SK-N-SH (cell line): ENCODE results near the gene R3HDM2. TPM values are rescaled to one million over a fixed set of nuclear protein-coding genes. Genes with fewer than 3 reads are reported as not detected.

Experiments
- CTCF ChIA-PET: fragments of 300-600, 350-600 bp; formaldehyde crosslinking; extraction: SDS; loops from one replicate; lab custom pipeline; 2021; lab: Yijun Ruan, JAX
- POLR2A ChIA-PET: fragments of 350-600 bp; sonication (Branson Sonifier 250); formaldehyde crosslinking; extraction: SDS; loops from one replicate; lab custom pipeline; 2020; ENCODE audit warnings: antibody characterized with exemption, inconsistent platforms; lab: Yijun Ruan, JAX
- DNase-seq: peaks from one replicate; pipeline ENCODE4 v3.0.0; 2012
- H2AFZ ChIP-seq: fragments of 200-600 bp; sonication (generic); 2 replicates; pipeline ENCODE4 v1.8.1; 2016; ENCODE audit warnings: antibody characterized with exemption, mild to moderate bottlenecking, low read depth
- H3F3A ChIP-seq: fragments of 200-600 bp; sonication (generic); replicated peaks from 2 replicates; pipeline ENCODE3; 2016; ENCODE audit warnings: antibody characterized with exemption, mild to moderate bottlenecking; ENCODE audit not compliant: insufficient read depth
- H3K27ac ChIP-seq, 2 experiments: fragments of 200-500 bp in 1 of 2; fragments of 200-600 bp in 1 of 2; sonication (Bioruptor generic) in 1 of 2; sonication (generic), shearing (Covaris generic) in 1 of 2; 2 replicates each; pipeline versions ENCODE4 v1.5.1 to v1.6.1; 2014 to 2016; ENCODE audit warnings: low read depth in 2 of 2, inconsistent platforms in 1 of 2, low read length in 1 of 2, mild to moderate bottlenecking in 1 of 2, mixed read lengths in 1 of 2
- H3K27me3 ChIP-seq: fragments of 200-600 bp; sonication (generic), shearing (Covaris generic); 2 replicates; pipeline ENCODE4 v1.6.1; 2016; ENCODE audit warnings: mixed run types; ENCODE audit not compliant: insufficient read depth
- H3K36me3 ChIP-seq, 2 experiments: fragments of 200-500 bp in 1 of 2; fragments of 200-600 bp in 1 of 2; sonication (Bioruptor generic) in 1 of 2; sonication (generic) in 1 of 2; replicated peaks in 1 of 2; 2 replicates each; pipeline versions ENCODE3 to v1.5.1; 2014 to 2016; ENCODE audit warnings: low read length in 1 of 2, mild to moderate bottlenecking in 1 of 2; ENCODE audit not compliant: insufficient read depth in 2 of 2, control insufficient read depth in 1 of 2
- H3K4me1 ChIP-seq, 2 experiments: fragments of 200-500 bp in 1 of 2; fragments of 200-600 bp in 1 of 2; sonication (Bioruptor generic) in 1 of 2; sonication (generic), shearing (Covaris generic) in 1 of 2; 2 replicates each; pipeline versions ENCODE4 v1.5.1 to v1.6.1; 2014 to 2016; ENCODE audit warnings: low read depth in 1 of 2, low read length in 1 of 2, mixed run types in 1 of 2; ENCODE audit not compliant: insufficient read depth in 2 of 2, control insufficient read depth in 1 of 2
- H3K4me2 ChIP-seq: fragments of 200-600 bp; sonication (generic), shearing (Covaris generic); 2 replicates; pipeline ENCODE4 v1.6.1; 2017; ENCODE audit warnings: mixed run types
- H3K4me3 ChIP-seq, 2 experiments: fragments of 200-500 bp in 1 of 2; fragments of 200-600 bp in 1 of 2; sonication (Bioruptor generic) in 1 of 2; sonication (generic), shearing (Covaris generic) in 1 of 2; 2 replicates each; pipeline versions ENCODE4 v1.5.1 to v1.8.1; 2014 to 2016; ENCODE audit warnings: low read depth in 2 of 2, inconsistent platforms in 1 of 2, low read length in 1 of 2, mild to moderate bottlenecking in 1 of 2, mixed read lengths in 1 of 2, moderate library complexity in 1 of 2
- H3K79me2 ChIP-seq: fragments of 200-600 bp; sonication (generic); 2 replicates; pipeline ENCODE4 v1.8.1; 2017; ENCODE audit warnings: mild to moderate bottlenecking; ENCODE audit not compliant: insufficient read depth
- H3K9ac ChIP-seq: fragments of 200-600 bp; sonication (generic); 2 replicates; pipeline ENCODE4 v1.6.1; 2017; ENCODE audit warnings: mixed run types
- H3K9me2 ChIP-seq: fragments of 200-600 bp; sonication (generic); 2 replicates; pipeline ENCODE4 v1.6.1; 2017; ENCODE audit warnings: mixed run types
- H3K9me3 ChIP-seq: fragments of 200-600 bp; sonication (generic); 2 replicates; pipeline ENCODE4 v1.6.1; 2017; ENCODE audit warnings: mixed run types, mild to moderate bottlenecking, moderate library complexity
- H4K20me1 ChIP-seq: fragments of 200-600 bp; sonication (generic); 2 replicates; pipeline ENCODE4 v1.6.1; 2017; ENCODE audit warnings: mild to moderate bottlenecking, mixed run types; ENCODE audit not compliant: insufficient read depth
- CHD2 ChIP-seq: fragments of 150-350 bp; IDR thresholded peaks from 2 replicates; pipeline ENCODE4 v1.6.1; 2018; ENCODE audit warnings: low read length; ENCODE audit not compliant: partially characterized antibody
- EP300 ChIP-seq, 2 experiments: IDR thresholded peaks; 2 replicates each; pipeline versions ENCODE4 v1.4.0 to v1.6.1; 2012; ENCODE audit warnings: borderline replicate concordance in 1 of 2, low read depth in 1 of 2, low read length in 1 of 2
- FOXM1 ChIP-seq: IDR thresholded peaks from 2 replicates; pipeline ENCODE4 v1.4.0; 2012; ENCODE audit warnings: low read depth, mild to moderate bottlenecking
- GABPA ChIP-seq: IDR thresholded peaks from 2 replicates; pipeline ENCODE4 v1.4.0; 2012; ENCODE audit warnings: low read depth, mild to moderate bottlenecking
- GATA2 ChIP-seq: sonication (generic); formaldehyde crosslinking; IDR thresholded peaks from 2 replicates; pipeline ENCODE4 v1.5.0; 2020; ENCODE audit warnings: mild to moderate bottlenecking, missing genetic modification reagents
- MXI1 ChIP-seq: IDR thresholded peaks from 2 replicates; pipeline ENCODE4 v1.6.1; 2012; ENCODE audit warnings: mild to moderate bottlenecking, low read depth, low read length, improper control_type of control experiment
- POLR2AphosphoS5 ChIP-seq: IDR thresholded peaks from 2 replicates; pipeline ENCODE4 v1.6.1; 2012; ENCODE audit warnings: low read depth, low read length
- RAD21 ChIP-seq: IDR thresholded peaks from 2 replicates; pipeline ENCODE4 v1.6.1; 2012; ENCODE audit warnings: mild to moderate bottlenecking, low read length
- RFX5 ChIP-seq: IDR thresholded peaks from 2 replicates; pipeline ENCODE4 v1.6.1; 2012; ENCODE audit warnings: mild to moderate bottlenecking, improper control_type of control experiment, low read length
- SIN3A ChIP-seq: IDR thresholded peaks from 2 replicates; pipeline ENCODE4 v1.6.1; 2012; ENCODE audit warnings: low read depth, mild to moderate bottlenecking, low read length, moderate library complexity, borderline replicate concordance
- SMC3 ChIP-seq: IDR thresholded peaks from 2 replicates; pipeline ENCODE4 v1.6.1; 2012; ENCODE audit warnings: low read depth, low read length, improper control_type of control experiment
- TAF1 ChIP-seq: IDR thresholded peaks from 2 replicates; pipeline ENCODE4 v1.6.1; 2012; ENCODE audit warnings: low read depth, mild to moderate bottlenecking, low read length, moderate library complexity, borderline replicate concordance
- TCF12 ChIP-seq: IDR thresholded peaks from 2 replicates; pipeline ENCODE4 v1.4.0; 2012
- TEAD4 ChIP-seq: IDR thresholded peaks from 2 replicates; pipeline ENCODE4 v1.4.0; 2012; ENCODE audit warnings: mild to moderate bottlenecking, borderline replicate concordance; ENCODE audit not compliant: insufficient read depth
- YY1 ChIP-seq: IDR thresholded peaks from 2 replicates; pipeline ENCODE4 v1.4.0; 2012; ENCODE audit warnings: low read depth, mild to moderate bottlenecking
- WGBS: methylation state at CpG from one replicate; pipeline ENCODE4 v1.1.6; 2017; ENCODE audit warnings: low lambda C conversion rate; 5-methylcytosine and 5-hydroxymethylcytosine counted together
- polyA plus RNA-seq, 3 experiments: library from polyadenylated mRNA; depleted of rRNA; stranded (reverse); fragments of >200 nt; gene quantifications; 2 replicates each; pipeline ENCODE4 v1.2.3, GENCODE V29; 2012
- TF ChIP-seq, protein P1 (sequence below): IDR thresholded peaks from 2 replicates; pipeline ENCODE4 v1.6.1; 2012; ENCODE audit warnings: mild to moderate bottlenecking, low read depth, low read length, moderate library complexity
- TF ChIP-seq, protein P2 (sequence below): IDR thresholded peaks from 2 replicates; pipeline ENCODE4; 2012
- TF ChIP-seq, protein P3 (sequence below): IDR thresholded peaks from 2 replicates; pipeline ENCODE4 v1.4.0; 2012; ENCODE audit warnings: low read depth, borderline replicate concordance
- TF ChIP-seq, protein P4 (sequence below): fragments of 150-350 bp; IDR thresholded peaks from 2 replicates; pipeline ENCODE4 v1.6.1; 2016; ENCODE audit warnings: mild to moderate bottlenecking, low read depth, low read length

R3HDM2 gene
- polyA plus RNA-seq, 1 of the 3 experiments (the other 2 are of a cell fraction): 23.1 TPM

DNA sequence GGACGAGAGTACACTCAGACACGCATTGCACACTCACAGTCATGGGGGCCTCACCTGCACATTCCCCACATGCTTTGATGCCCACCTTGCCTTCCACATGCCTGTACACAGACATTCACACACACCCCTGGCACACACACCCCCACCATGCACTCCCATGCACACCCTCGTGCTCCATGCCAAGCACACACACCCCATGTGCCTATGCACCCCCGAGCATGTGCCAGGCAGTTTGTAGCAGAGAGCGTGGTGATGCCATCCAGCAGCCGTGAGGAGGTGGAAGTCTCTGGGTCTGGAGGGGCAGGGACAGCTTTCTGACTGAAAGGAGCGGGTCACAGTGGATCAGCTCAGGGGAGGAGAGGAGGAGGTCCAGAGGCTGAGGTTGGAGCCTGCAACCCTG lies 224.9 kb downstream of the R3HDM2 start:
- H3K4me2 ChIP-seq: no peak overlapping the region
- H3K9ac ChIP-seq: no peak overlapping the region
- no peak for TF ChIP-seq RFX5
- no peak for TF ChIP-seq TAF1
- TF ChIP-seq, protein P1, sequence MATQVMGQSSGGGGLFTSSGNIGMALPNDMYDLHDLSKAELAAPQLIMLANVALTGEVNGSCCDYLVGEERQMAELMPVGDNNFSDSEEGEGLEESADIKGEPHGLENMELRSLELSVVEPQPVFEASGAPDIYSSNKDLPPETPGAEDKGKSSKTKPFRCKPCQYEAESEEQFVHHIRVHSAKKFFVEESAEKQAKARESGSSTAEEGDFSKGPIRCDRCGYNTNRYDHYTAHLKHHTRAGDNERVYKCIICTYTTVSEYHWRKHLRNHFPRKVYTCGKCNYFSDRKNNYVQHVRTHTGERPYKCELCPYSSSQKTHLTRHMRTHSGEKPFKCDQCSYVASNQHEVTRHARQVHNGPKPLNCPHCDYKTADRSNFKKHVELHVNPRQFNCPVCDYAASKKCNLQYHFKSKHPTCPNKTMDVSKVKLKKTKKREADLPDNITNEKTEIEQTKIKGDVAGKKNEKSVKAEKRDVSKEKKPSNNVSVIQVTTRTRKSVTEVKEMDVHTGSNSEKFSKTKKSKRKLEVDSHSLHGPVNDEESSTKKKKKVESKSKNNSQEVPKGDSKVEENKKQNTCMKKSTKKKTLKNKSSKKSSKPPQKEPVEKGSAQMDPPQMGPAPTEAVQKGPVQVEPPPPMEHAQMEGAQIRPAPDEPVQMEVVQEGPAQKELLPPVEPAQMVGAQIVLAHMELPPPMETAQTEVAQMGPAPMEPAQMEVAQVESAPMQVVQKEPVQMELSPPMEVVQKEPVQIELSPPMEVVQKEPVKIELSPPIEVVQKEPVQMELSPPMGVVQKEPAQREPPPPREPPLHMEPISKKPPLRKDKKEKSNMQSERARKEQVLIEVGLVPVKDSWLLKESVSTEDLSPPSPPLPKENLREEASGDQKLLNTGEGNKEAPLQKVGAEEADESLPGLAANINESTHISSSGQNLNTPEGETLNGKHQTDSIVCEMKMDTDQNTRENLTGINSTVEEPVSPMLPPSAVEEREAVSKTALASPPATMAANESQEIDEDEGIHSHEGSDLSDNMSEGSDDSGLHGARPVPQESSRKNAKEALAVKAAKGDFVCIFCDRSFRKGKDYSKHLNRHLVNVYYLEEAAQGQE: no peak
- no peak for TF ChIP-seq YY1
- TF ChIP-seq SMC3: no peak
- no peak for TF ChIP-seq TEAD4
- TF ChIP-seq, protein P2, sequence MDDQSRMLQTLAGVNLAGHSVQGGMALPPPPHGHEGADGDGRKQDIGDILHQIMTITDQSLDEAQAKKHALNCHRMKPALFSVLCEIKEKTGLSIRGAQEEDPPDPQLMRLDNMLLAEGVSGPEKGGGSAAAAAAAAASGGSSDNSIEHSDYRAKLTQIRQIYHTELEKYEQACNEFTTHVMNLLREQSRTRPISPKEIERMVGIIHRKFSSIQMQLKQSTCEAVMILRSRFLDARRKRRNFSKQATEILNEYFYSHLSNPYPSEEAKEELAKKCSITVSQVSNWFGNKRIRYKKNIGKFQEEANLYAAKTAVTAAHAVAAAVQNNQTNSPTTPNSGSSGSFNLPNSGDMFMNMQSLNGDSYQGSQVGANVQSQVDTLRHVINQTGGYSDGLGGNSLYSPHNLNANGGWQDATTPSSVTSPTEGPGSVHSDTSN: no peak
- no peak for TF ChIP-seq FOXM1
- TF ChIP-seq EP300 (IDR thresholded peaks at IDR 0.05; ENCODE audit: borderline replicate concordance in 1 of 2, low read depth in 1 of 2, low read length in 1 of 2): no peak
- TF ChIP-seq, protein P3, sequence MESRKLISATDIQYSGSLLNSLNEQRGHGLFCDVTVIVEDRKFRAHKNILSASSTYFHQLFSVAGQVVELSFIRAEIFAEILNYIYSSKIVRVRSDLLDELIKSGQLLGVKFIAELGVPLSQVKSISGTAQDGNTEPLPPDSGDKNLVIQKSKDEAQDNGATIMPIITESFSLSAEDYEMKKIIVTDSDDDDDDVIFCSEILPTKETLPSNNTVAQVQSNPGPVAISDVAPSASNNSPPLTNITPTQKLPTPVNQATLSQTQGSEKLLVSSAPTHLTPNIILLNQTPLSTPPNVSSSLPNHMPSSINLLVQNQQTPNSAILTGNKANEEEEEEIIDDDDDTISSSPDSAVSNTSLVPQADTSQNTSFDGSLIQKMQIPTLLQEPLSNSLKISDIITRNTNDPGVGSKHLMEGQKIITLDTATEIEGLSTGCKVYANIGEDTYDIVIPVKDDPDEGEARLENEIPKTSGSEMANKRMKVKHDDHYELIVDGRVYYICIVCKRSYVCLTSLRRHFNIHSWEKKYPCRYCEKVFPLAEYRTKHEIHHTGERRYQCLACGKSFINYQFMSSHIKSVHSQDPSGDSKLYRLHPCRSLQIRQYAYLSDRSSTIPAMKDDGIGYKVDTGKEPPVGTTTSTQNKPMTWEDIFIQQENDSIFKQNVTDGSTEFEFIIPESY: no peak
- TF ChIP-seq, protein P4, sequence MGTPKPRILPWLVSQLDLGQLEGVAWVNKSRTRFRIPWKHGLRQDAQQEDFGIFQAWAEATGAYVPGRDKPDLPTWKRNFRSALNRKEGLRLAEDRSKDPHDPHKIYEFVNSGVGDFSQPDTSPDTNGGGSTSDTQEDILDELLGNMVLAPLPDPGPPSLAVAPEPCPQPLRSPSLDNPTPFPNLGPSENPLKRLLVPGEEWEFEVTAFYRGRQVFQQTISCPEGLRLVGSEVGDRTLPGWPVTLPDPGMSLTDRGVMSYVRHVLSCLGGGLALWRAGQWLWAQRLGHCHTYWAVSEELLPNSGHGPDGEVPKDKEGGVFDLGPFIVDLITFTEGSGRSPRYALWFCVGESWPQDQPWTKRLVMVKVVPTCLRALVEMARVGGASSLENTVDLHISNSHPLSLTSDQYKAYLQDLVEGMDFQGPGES: no peak
- no peak for TF ChIP-seq SIN3A
- no peak for TF ChIP-seq CHD2
- no peak for TF ChIP-seq GABPA
- no peak for TF ChIP-seq GATA2 (CRISPR knock-in tag)
- TF ChIP-seq POLR2AphosphoS5: no peak
- no peak for TF ChIP-seq MXI1
- no peak for TF ChIP-seq TCF12
- no peak for TF ChIP-seq RAD21
- TF ChIP-seq, all 33 proteins: peak for 0
- no peaks in the 10 kb centered on the region for H3K79me2 ChIP-seq
- ChIA-PET CTCF (interaction anchor here (0.9 to 15.9 kb wide), 4 partner anchors 23 to 247 kb away, joined by 3 to 937 read pairs (median 4); partner anchors contain the start of genes SHMT2 and STAC3), POLR2A (no interaction called here)
- no peak overlapping the region for H3K4me3 ChIP-seq
- no peak overlapping the region for H2AFZ ChIP-seq
- no peaks in the 10 kb centered on the region for H3K9me3 ChIP-seq
- H3K27ac ChIP-seq: no peak overlapping the region
- no peaks in the 10 kb centered on the region for H3K4me1 ChIP-seq
- peaks cover 5 to 51% of the 10 kb centered on the region in 2 experiments for H3K36me3 ChIP-seq
- WGBS: 96% methylated on average over 6 of the region's 7 CpGs
- DNase-seq: no peak
- H3K27me3 ChIP-seq: no peaks in the 10 kb centered on the region
- no peaks in the 10 kb centered on the region for H3F3A ChIP-seq
- H3K9me2 ChIP-seq: no peaks in the 10 kb centered on the region
- no peaks in the 10 kb centered on the region for H4K20me1 ChIP-seq
